Measurements from ENCODE around the gene AKAP13.

AKAP13 gene

DNA sequence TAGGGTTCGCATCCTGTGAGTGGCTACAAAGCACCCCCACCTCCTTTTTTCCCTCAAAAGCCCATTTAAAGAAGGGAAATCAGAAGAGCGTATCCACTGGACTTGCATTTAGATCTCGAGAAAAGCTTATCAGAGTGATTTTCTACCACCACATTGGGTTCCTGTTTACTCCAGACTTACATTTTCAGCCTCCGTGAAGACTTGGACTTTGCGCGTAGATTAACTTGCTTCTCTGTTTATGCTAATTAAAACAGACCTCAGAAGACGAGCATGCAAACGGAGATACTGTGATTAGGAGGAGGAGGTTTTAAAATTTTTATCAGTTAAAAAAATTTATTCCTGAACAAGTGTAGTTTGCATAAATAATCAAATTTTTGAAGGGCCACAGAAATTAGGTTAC is 115.7 kb downstream of the AKAP13 start:
- Histone ChIP-seq H3K9me3 (no peaks in the 10 kb centered on the region), H3K36me3 (replicated peaks) (no peaks in the 10 kb centered on the region), H3K4me1 (peaks cover 38% of the 10 kb centered on the region), H3K27me3 (ENCODE audit: low read depth) (no peaks in the 10 kb centered on the region), H3K4me3 (no peak overlapping the region)
- in situ Hi-C loops (cut with MboI; ENCODE audit: low sequenced_read_pairs), result no loop called here
- no peak for DNase-seq (ENCODE audit: low spot score in 2 of 2)

DNA sequence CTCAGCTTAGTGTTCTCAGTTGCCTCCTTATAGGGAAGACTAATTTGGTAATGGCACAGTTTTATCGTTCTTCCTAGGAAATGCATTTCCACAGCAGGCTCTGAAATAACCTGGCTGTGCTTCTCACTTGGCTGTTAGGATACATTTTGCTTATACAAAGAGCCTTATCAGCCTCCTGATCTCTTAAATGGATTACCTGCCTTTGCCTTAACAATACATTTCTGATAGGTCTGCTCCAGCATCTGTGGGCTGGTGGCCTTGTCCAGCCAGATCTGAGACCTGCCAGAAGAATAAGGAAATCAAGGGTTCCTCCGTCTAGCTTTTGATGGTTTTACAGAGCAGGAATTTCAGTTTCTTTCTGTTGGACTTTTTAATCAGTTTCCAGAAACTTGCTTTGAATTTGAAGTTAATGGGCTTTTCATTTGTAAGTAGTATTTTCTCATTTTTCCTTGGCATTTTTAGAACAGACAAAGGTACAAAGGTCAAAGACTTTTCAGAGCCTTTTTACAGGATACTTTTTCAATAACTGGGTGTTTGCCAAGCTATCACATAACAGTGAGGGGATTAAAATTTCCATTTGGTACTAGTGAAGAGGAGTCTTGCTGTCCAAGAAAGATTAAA is 116.3 kb downstream of the AKAP13 start:
- peak; percentile 39 to 80 for DNase-seq (ENCODE audit: low spot score in 2 of 2)
- in situ Hi-C loops (cut with MboI; ENCODE audit: low sequenced_read_pairs), result no loop called here
- no peaks in the 10 kb centered on the region for H3K36me3 ChIP-seq (replicated peaks)
- no peaks in the 10 kb centered on the region for H3K27me3 ChIP-seq (ENCODE audit: low read depth)
- no peak overlapping the region for H3K4me3 ChIP-seq
- no peaks in the 10 kb centered on the region for H3K9me3 ChIP-seq
- peaks cover 38% of the 10 kb centered on the region for H3K4me1 ChIP-seq

DNA sequence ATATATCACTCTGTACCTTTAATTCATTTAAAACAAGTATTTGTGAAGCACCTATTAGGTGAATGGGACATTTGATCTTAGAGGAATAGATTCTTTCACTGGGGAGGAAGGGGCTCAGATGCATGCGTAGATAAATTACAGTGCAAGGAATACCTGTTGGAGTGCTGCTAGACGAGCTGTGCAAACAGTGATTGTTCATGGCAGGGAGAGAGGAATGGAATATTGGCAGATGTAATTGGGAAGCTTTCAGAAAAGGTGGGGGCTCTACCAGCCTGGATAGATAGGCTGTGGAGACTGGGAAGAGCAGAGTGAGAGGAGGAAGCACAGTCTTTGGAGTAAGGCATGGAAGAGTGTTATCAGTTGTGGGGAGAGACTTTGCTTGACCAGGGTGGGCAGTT is 116.8 kb downstream of the AKAP13 start:
- no peaks in the 10 kb centered on the region for H3K27me3 ChIP-seq (ENCODE audit: low read depth)
- in situ Hi-C loops (cut with MboI; ENCODE audit: low sequenced_read_pairs), result no loop called here
- no peak for DNase-seq (ENCODE audit: low spot score in 2 of 2)

DNA sequence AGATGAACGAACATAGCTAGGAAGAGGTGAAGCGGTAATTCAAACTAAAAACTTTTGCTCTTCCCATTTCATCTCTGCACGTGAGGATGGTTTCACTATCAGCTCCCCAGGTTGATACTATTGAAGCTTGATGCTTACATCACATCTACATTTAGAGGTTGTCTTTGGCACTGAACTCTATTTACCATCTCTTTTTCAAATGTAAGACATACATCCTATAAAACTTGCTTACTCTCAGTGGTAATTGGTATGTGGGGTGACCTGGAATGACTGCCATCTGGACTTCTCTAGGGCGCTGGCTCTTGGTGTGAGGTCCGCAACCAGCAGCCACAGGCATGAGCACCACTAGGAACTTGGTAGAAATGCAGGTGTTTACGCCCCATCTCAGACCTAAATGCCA is 118.1 kb downstream of the AKAP13 start:
- Histone ChIP-seq H3K4me1 (peaks cover 38% of the 10 kb centered on the region), H3K4me3 (no peak overlapping the region), H3K9me3 (no peaks in the 10 kb centered on the region), H3K27me3 (ENCODE audit: low read depth) (no peaks in the 10 kb centered on the region), H3K36me3 (replicated peaks) (no peaks in the 10 kb centered on the region)
- no peak for DNase-seq (ENCODE audit: low spot score in 2 of 2)
- in situ Hi-C loops (cut with MboI; ENCODE audit: low sequenced_read_pairs), result no loop called here

More for the DNA sequence above, 116.8 kb downstream of the AKAP13 start:
- no peak overlapping the region for H3K4me3 ChIP-seq
- H3K4me1 ChIP-seq, result peaks cover 38% of the 10 kb centered on the region
- no peaks in the 10 kb centered on the region for H3K36me3 ChIP-seq (replicated peaks)
- no peaks in the 10 kb centered on the region for H3K9me3 ChIP-seq

DNA sequence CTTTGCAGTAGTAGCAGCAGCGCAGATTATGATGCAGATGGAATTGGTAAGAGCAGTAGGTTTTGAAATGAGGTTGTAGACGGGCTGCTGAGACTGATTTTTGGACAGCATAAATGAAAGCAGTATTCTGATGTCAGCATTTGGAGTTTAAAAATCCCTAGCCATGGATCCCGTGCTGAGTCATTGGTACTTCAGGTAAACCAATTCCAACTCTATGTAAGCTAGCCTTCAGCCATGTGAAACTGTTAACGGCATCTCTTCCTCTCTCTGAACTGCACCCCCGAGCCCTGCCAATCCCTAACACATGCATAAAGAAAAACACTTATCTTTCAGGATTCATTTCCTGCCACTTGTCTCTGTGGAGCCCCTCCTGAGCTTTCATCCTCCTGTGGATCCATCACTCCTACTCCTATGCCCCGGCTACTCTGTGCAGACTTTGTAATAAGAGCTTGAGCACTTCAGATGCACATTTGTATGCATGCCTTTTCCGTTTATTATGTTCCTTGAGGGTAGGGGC is 119.0 kb downstream of the AKAP13 start:
- H3K9me3 ChIP-seq, result no peaks in the 10 kb centered on the region
- no peaks in the 10 kb centered on the region for H3K36me3 ChIP-seq (replicated peaks)
- H3K4me3 ChIP-seq, result no peak overlapping the region
- peaks cover 38% of the 10 kb centered on the region for H3K4me1 ChIP-seq
- in situ Hi-C loops (cut with MboI; ENCODE audit: low sequenced_read_pairs), result no loop called here
- DNase-seq (ENCODE audit: low spot score in 2 of 2), result peak in 1 of 2 experiments; percentile 60
- no peaks in the 10 kb centered on the region for H3K27me3 ChIP-seq (ENCODE audit: low read depth)

DNA sequence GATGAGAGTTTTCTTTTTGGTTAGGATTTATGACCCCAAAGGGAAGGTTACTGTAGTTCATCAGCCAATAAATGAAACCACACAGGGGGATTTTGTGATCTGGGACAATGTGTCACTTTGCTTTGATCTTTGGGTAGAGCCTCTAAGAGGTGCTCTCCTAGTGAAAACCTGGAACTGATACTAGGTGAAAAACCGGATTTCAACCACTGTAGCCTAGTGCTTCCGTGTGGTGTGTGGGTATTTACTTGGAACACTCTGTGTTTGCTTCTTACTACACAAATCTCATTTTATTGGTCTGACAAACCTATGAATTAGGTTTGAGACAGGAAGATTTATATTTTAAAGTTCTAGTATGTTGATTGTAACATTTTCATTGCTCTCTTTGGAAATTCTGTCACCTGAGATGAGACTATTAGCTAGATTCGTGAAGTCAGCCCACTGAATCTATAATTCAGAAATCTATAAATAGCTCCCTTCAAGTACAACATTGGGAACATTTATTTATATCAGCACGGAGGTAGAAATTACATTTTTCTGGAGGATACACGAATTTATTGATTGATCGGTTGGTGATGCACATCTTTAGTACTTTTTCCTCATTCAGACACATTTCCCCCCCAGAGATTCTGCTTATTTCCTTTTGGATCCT is 119.8 kb downstream of the AKAP13 start:
- Histone ChIP-seq H3K36me3 (replicated peaks) (no peaks in the 10 kb centered on the region), H3K4me1 (peaks cover 38% of the 10 kb centered on the region), H3K4me3 (no peak overlapping the region), H3K9me3 (no peaks in the 10 kb centered on the region), H3K27me3 (ENCODE audit: low read depth) (no peaks in the 10 kb centered on the region)
- peak in 1 of 2 experiments; percentile 32 for DNase-seq (ENCODE audit: low spot score in 2 of 2)
- in situ Hi-C loops (cut with MboI; ENCODE audit: low sequenced_read_pairs), result no loop called here

DNA sequence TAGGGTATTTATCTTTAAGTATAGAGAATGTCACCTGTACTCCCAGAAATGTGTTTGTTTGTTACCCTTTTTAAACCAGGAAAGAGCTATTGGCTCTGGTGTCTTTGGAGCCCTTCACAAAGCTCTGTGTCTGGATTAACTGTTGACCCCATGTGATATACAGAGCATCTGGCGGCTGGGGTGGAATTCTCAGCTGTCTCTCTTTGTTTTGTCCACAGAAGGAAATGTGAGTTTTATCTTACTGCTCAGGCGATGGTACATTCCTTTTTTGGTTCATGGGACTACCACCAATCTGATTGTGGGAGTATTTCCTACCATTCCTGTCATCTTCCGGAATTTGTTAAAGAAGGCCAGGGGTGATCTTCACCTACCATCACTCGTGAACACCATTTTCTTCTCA is 120.3 kb downstream of the AKAP13 start:
- in situ Hi-C loops (cut with MboI; ENCODE audit: low sequenced_read_pairs), result no loop called here

DNA sequence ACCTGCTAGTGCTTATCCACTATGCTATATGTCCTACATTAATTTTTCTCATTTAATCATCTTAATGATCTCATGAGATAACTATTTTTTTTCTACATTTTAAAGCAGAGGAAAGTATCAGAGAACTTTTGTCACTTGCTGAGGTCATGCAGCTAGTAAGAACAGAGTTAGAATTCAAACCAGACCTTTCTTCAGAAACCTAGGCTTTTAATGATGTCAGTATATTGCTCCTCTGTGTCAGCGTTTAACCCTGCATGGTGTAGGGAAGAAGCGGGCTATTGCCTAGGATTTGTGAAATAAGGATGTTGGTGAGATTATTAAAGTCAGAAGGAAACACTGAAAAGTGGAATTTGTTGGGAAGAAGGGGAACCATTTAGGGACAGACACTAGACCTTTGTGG is 121.2 kb downstream of the AKAP13 start:
- Histone ChIP-seq H3K36me3 (replicated peaks) (no peaks in the 10 kb centered on the region), H3K9me3 (no peaks in the 10 kb centered on the region), H3K4me1 (peaks cover 26% of the 10 kb centered on the region), H3K27me3 (ENCODE audit: low read depth) (no peaks in the 10 kb centered on the region), H3K4me3 (no peak overlapping the region)
- DNase-seq (ENCODE audit: low spot score in 2 of 2), result no peak
- in situ Hi-C loops (cut with MboI; ENCODE audit: low sequenced_read_pairs), result no loop called here

More for the DNA sequence above, 120.3 kb downstream of the AKAP13 start:
- no peaks in the 10 kb centered on the region for H3K27me3 ChIP-seq (ENCODE audit: low read depth)
- DNase-seq (ENCODE audit: low spot score in 2 of 2), result no peak
- H3K4me1 ChIP-seq, result peaks cover 35% of the 10 kb centered on the region
- no peak overlapping the region for H3K4me3 ChIP-seq
- no peaks in the 10 kb centered on the region for H3K9me3 ChIP-seq
- no peaks in the 10 kb centered on the region for H3K36me3 ChIP-seq (replicated peaks)

DNA sequence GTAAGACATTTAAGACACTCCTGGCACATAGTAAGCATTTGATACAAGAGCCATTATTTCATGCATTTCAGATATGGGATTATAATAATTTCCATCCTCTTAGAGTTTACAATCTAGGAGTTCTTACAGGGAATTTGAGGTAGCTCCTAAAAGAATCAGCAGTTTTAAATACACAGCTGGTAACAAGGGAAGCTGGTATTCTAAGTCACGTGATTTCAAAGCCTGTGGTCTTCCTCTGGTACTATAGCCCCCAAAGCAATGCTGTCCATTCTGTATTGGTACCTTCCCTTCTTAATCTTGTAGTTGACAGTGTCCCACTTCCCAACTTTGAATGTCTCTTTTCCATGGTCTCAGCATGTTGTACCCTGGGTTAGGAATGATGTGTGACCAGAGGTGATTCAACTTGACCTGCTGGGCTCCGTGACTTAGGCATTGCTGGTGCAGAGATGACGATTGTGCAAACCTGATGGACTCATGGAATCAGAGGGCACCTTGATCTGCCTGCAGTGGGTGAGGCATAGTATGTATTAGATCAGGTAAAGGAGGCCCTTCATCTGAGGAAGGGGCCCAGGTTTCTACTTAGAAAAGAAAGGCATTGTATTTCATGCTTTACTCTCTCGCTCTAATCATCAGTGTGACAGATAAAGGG is 122.9 kb downstream of the AKAP13 start:
- Histone ChIP-seq H3K27me3 (ENCODE audit: low read depth) (no peaks in the 10 kb centered on the region), H3K4me1 (peaks cover 19% of the 10 kb centered on the region), H3K36me3 (replicated peaks) (no peaks in the 10 kb centered on the region), H3K9me3 (no peaks in the 10 kb centered on the region), H3K4me3 (no peak overlapping the region)
- DNase-seq (ENCODE audit: low spot score in 2 of 2), result no peak
- in situ Hi-C loops (cut with MboI; ENCODE audit: low sequenced_read_pairs), result no loop called here

DNA sequence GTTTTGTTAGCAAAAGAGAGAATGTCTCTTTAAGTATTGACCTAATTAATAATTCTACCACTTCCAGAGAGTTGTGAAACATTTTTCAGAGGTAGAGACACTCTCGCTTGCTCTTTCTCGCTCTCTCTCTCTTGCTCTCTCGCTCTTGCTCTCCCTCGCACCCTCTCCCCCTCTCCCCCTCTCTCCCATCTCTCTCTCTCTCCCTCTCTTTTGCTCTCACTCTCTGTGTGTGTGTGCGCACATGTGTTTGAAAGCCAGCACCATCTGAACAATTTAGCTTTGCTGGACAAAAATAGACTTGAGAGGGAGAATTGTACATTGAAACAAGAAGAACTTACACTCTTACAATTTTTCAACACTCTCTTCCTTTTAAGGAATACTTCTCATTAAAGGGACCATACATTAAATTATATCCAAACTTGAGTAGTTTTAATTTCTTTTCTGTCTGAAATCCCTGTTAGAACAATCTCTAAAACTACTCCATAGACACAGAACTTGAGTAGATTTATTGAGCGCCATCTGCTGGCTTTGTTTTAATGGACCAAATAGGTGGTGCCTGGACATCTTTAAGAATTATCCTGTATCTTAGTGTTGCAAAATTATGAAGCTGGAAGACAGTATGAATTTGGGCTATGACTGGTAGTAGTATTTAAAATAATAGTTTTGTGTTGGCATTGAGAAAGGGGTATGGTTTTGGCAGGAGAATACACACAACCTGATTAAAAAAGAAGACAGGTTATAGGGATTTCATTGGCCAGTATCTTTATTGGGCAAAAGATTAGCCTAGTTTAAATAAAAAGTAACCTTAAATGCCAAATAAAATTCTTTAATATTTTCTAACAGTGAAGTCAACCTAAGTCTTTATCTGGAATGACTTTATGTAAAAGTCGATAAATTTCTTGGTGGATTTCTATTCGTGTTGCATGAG is 124.6 kb downstream of the AKAP13 start:
- Histone ChIP-seq H3K9me3 (no peaks in the 10 kb centered on the region), H3K27me3 (ENCODE audit: low read depth) (no peaks in the 10 kb centered on the region), H3K4me1 (peaks cover 6% of the 10 kb centered on the region), H3K36me3 (replicated peaks) (no peaks in the 10 kb centered on the region), H3K4me3 (no peak overlapping the region)
- in situ Hi-C loops (cut with MboI; ENCODE audit: low sequenced_read_pairs), result no loop called here
- DNase-seq (ENCODE audit: low spot score in 2 of 2), result peak; percentile 75 to 81

DNA sequence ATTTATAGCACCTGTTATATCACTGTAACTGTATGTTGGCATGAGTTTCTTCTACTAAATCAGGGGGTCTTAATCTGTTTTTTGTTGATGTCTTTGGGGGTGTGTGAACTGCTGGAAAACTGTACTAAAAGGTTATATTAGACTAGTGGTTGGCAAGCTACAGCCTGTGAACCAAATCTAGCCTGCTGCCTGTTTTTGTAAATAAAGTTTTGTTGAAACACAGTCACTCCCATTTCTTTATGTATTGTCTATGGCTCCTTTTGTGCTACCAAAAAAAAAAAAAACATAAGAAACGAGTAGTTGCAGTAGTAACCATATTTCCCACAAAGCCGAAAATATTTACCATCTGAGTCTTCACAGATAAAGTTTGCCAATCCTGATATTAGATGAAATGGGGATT is 126.7 kb downstream of the AKAP13 start:
- Histone ChIP-seq H3K4me3 (no peak overlapping the region), H3K27me3 (ENCODE audit: low read depth) (no peaks in the 10 kb centered on the region), H3K36me3 (replicated peaks) (no peaks in the 10 kb centered on the region), H3K9me3 (no peaks in the 10 kb centered on the region), H3K4me1 (no peaks in the 10 kb centered on the region)
- DNase-seq (ENCODE audit: low spot score in 2 of 2), result no peak
- in situ Hi-C loops (cut with MboI; ENCODE audit: low sequenced_read_pairs), result no loop called here

DNA sequence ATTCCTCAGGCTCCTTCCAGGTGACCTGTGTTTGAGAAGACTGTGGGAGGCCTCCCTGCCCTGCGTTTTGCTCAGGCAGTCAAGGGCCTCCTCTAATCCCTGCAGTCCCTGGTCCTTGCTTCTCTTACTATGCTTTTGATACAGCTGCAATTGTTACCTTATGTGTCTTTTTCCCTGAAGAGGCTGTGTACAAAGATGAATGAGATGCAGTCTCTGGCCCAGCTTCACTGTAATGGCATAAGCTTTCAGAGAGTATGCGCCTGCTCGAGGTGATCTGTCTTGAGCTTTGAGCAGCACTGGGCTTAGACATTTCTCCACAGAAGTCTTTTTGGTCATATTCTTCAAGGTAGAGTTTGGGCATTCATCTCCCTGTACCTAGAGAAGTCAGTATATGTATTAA is 129.6 kb downstream of the AKAP13 start:
- Histone ChIP-seq H3K27me3 (ENCODE audit: low read depth) (no peaks in the 10 kb centered on the region), H3K4me1 (peaks cover 3% of the 10 kb centered on the region), H3K4me3 (no peak overlapping the region), H3K9me3 (no peaks in the 10 kb centered on the region), H3K36me3 (replicated peaks) (no peaks in the 10 kb centered on the region)
- in situ Hi-C loops (cut with MboI; ENCODE audit: low sequenced_read_pairs), result no loop called here
- no peak for DNase-seq (ENCODE audit: low spot score in 2 of 2)

DNA sequence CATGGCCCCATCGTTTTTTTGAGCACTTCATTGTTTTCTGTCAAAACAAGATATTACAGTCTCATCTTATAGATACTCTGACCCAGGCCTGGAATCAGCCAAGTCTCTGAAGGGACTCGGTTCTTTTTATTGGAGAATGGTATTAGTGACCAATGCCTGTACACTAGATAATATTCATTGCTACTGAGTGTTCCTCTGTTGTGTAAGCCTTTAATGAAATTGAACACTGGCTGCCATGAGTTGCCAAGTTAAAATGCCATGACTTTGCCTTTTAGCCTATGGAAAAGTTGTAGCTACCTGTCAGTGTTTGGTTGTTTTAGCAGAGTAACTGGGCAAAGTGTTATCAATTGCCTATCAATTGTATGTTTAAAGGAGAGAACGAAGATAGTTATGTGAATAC is 134.0 kb downstream of the AKAP13 start:
- H3K4me3 ChIP-seq, result no peak overlapping the region
- in situ Hi-C loops (cut with MboI; ENCODE audit: low sequenced_read_pairs), result no loop called here
- no peak for DNase-seq (ENCODE audit: low spot score in 2 of 2)

More for the DNA sequence above, 134.0 kb downstream of the AKAP13 start:
- H3K4me1 ChIP-seq, result peaks cover 22% of the 10 kb centered on the region
- no peaks in the 10 kb centered on the region for H3K36me3 ChIP-seq (replicated peaks)
- no peaks in the 10 kb centered on the region for H3K9me3 ChIP-seq
- no peaks in the 10 kb centered on the region for H3K27me3 ChIP-seq (ENCODE audit: low read depth)
